GM12878 (cell line): ENCODE data around the gene MAP3K5. TPM values are rescaled to one million over a fixed set of nuclear protein-coding genes. Genes with fewer than 3 reads are reported as not detected.
A peak's percentile ranks its signal among the peaks of the same experiment; 100 is the strongest.

Source experiments
- ATAC-seq: fragments of 200-7000 bp; cut with Tn5 transposase; 3 replicates; pipeline ENCODE4 v1.9.1; 2020; ENCODE audit warnings: mild to moderate bottlenecking, moderate library complexity
- BruUV-seq: library from RNA; stranded (reverse); fragments of 400-500 nt; replicated peaks from 2 replicates; lab custom pipeline; 2021; lab: Mats Ljungman, UMichigan
- CTCF ChIA-PET: fragments of 300-600 bp; sonication (Branson Sonifier 250); formaldehyde crosslinking; extraction: SDS; loops from one replicate; lab custom pipeline; 2021; ENCODE audit warnings: inconsistent platforms; lab: Yijun Ruan, JAX
- POLR2A ChIA-PET: fragments of 350-600 bp; formaldehyde crosslinking; extraction: SDS; loops from one replicate; lab custom pipeline; 2021; ENCODE audit warnings: inconsistent platforms; lab: Charles Lee
- RAD21 ChIA-PET: fragments of 300-600 bp; sonication (Branson Sonifier 250); formaldehyde crosslinking; loops from one replicate; lab custom pipeline; 2023; ENCODE audit warnings: antibody characterized with exemption; ENCODE audit not compliant: unreplicated experiment; lab: Charles Lee
- SMC1A ChIA-PET: fragments of 300-600 bp; sonication (Branson Sonifier 250); formaldehyde crosslinking; loops from one replicate; lab custom pipeline; 2023; ENCODE audit not compliant: unreplicated experiment, uncharacterized antibody; lab: Charles Lee
- DNase-seq: peaks from one replicate; pipeline ENCODE4 v3.0.0-alpha.2; 2011; ENCODE audit warnings: low read depth, low spot score
- FAIRE-seq: peaks from 3 replicates; lab custom pipeline; 2011; peaks lifted over from hg19 to GRCh38; lab: Jason Lieb, UNC
- H2AFZ ChIP-seq: 2 replicates; pipeline ENCODE4 v1.6.0; 2011; ENCODE audit warnings: low read depth, low read length, control low read depth; ENCODE audit not compliant: control insufficient read depth
- H3K27ac ChIP-seq: 2 replicates; pipeline ENCODE4 v1.5.1; 2011; ENCODE audit warnings: control low read depth; ENCODE audit not compliant: control insufficient read depth, insufficient read depth
- H3K27me3 ChIP-seq, 2 experiments: replicated peaks in 1 of 2; 2 replicates each; pipeline versions ENCODE4 v1.6.0 to v1.6.1; 2011; ENCODE audit warnings: low read length in 1 of 2; ENCODE audit not compliant: control insufficient read depth in 2 of 2, insufficient read depth in 2 of 2
- H3K36me3 ChIP-seq, 2 experiments: 2 replicates each; pipeline ENCODE4 v1.5.1; 2011; ENCODE audit warnings: low read length in 1 of 2; ENCODE audit not compliant: control insufficient read depth in 2 of 2, insufficient read depth in 2 of 2
- H3K4me1 ChIP-seq: 2 replicates; pipeline ENCODE4 v1.6.1; 2011; ENCODE audit warnings: mild to moderate bottlenecking, low read length, moderate library complexity, mixed read lengths; ENCODE audit not compliant: control insufficient read depth, insufficient read depth
- H3K4me2 ChIP-seq: 2 replicates; pipeline ENCODE4 v1.6.0; 2011; ENCODE audit warnings: control low read depth; ENCODE audit not compliant: control insufficient read depth, insufficient read depth
- H3K4me3 ChIP-seq: fragments of 200-600 bp; sonication (generic); 2 replicates; pipeline ENCODE4 v1.5.1; 2016
- H3K79me2 ChIP-seq: 2 replicates; pipeline ENCODE4 v1.6.0; 2011; ENCODE audit warnings: low read length; ENCODE audit not compliant: control insufficient read depth, insufficient read depth
- H3K9ac ChIP-seq: 2 replicates; pipeline ENCODE4 v1.8.0; 2011; ENCODE audit warnings: low read length, control low read depth, mixed read lengths; ENCODE audit not compliant: control insufficient read depth, insufficient read depth
- H3K9me3 ChIP-seq: replicated peaks from 3 replicates; pipeline ENCODE4 v1.5.1; 2011; ENCODE audit warnings: mild to moderate bottlenecking, low read length; ENCODE audit not compliant: control insufficient read depth, insufficient read depth
- H4K20me1 ChIP-seq: 2 replicates; pipeline ENCODE4 v1.6.0; 2011; ENCODE audit not compliant: control insufficient read depth, insufficient read depth
- ZNF592 ChIP-seq: fragments of 450-650 bp; IDR thresholded peaks from 2 replicates; pipeline ENCODE4 v1.6.1; 2017; ENCODE audit warnings: mild to moderate bottlenecking, moderate library complexity
- WGBS: methylation state at CpG from one replicate; pipeline ENCODE4 v1.1.6; 2016; ENCODE audit warnings: low lambda C conversion rate; ENCODE audit not compliant: insufficient replicate concordance, insufficient coverage; ENCODE audit errors: missing lambda C conversion rate; 5-methylcytosine and 5-hydroxymethylcytosine counted together
- in situ Hi-C: fragments of 300-500 bp; cut with MboI; formaldehyde crosslinking; loops from 9 replicates; pipeline ENCODE4 v1.14.3; 2018; ENCODE audit warnings: mixed read lengths
- intact Hi-C: fragments of 100-400 bp; cut with micrococcal nuclease; formaldehyde crosslinking; loops from one replicate; pipeline ENCODE4 v1.14.2; 2022; ENCODE audit not compliant: unreplicated experiment
- polyA plus RNA-seq, 11 experiments: library from polyadenylated mRNA; depleted of rRNA in 4 of 11; unstranded in 6 of 11; stranded (reverse) in 5 of 11; fragments of >200 nt; fragmentation: Nextera tagmentation in 4 of 11; fragmentation: Illumina TruSeq in 1 of 11; extraction: Ambion mirVana in 4 of 11; extraction: Trizol in 1 of 11; gene quantifications; 1 replicate in 1 of 11; 2 replicates in 10 of 11; pipeline versions ENCODE4 v1.2.1 to v1.2.3, GENCODE V29; 2011 to 2016; ENCODE audit warnings: inconsistent platforms in 2 of 11, missing spikeins in 2 of 11, low read depth in 1 of 11
- total RNA-seq, 4 experiments: library from RNA; depleted of rRNA in 3 of 4; stranded (reverse); fragments of >200 nt in 3 of 4; fragmentation: Illumina TruSeq in 1 of 4; extraction: Trizol in 1 of 4; gene quantifications; 2 replicates each; pipeline versions ENCODE4 v1.2.1 to v1.2.3, GENCODE V29; 2013 to 2021

The MAP3K5 gene
- total and polyA plus RNA-seq, 10 of the 15 experiments (the other 5 are each of a cell fraction or from before 2014, with no cell fraction given) = 5.4 to 34.3 (median 26.4) TPM

- Histone ChIP-seq H3K27me3 (no peaks in the 10 kb centered on the region), H4K20me1 (no peaks in the 10 kb centered on the region), H3K4me2 (peak overlapping the region; percentile 38), H3K4me3 (no peak overlapping the region), H3K9ac (no peak overlapping the region), H3K79me2 (peaks cover 99% of the 10 kb centered on the region), H3K36me3 (peaks cover 4 to 12% of the 10 kb centered on the region in 2 experiments; a peak in 3 of 4 replicates), H3K9me3 (no peaks in the 10 kb centered on the region), H3K4me1 (peaks cover 24% of the 10 kb centered on the region; the same call in 1 of the 2 replicates), H2AFZ (no peak overlapping the region), H3K27ac (peak overlapping the region; percentile 22; the same call in 1 of the 2 replicates)
- ATAC-seq = no peak; the same call in 2 of the 3 replicates
- in situ Hi-C loops (no loop called here), intact Hi-C loops (no loop called here)
- FAIRE-seq = no peak
- ChIA-PET RAD21 (interaction anchor here (0.6 to 12.6 kb wide), 7 partner anchors 9 to 170 kb away, joined by 3 to 405 read pairs (median 9); partner anchors contain the start of gene MAP3K5), POLR2A (interaction anchor here (0.6 to 1.6 kb wide), 7 partner anchors 8 to 42 kb away, joined by 3 to 12 read pairs (median 4); no protein-coding TSS in a partner anchor), CTCF (interaction anchor here (0.7 to 2.4 kb wide), 6 partner anchors 9 to 138 kb away, joined by 3 to 13 read pairs (median 4); partner anchors contain the start of gene MAP3K5), SMC1A (interaction anchor here (0.9 to 13.3 kb wide), 6 partner anchors 8 to 86 kb away, joined by 3 to 446 read pairs (median 115); partner anchors contain the start of gene MAP3K5)
- no peak for TF ChIP-seq ZNF592
- BruUV-seq = no TSS peak
- no peak for DNase-seq
- 83% methylated on average over 1 of the region's 1 CpG for WGBS
These were observed 10.1 kb downstream of the MAP3K5 start for GRCh38 chr6:136782021-136782770.
